Right cardiac atrium (tissue), 5 donors: ENCODE measurements around the gene INCA1. TPM values are rescaled to one million over a fixed set of nuclear protein-coding genes. Genes with fewer than 3 reads are reported as not detected.
A peak's percentile ranks its signal among the peaks of the same experiment; 100 is the strongest.
"Not testable (repeated sequence)": the region's sequence is repeated elsewhere in the genome, so short reads cannot be mapped to it uniquely, and the experiment has no call there.

Experiments
- ATAC-seq, 2 donors: fragments of 200-7000 bp; cut with Tn5 transposase; one replicate each; pipeline versions ENCODE4 v1.8.0 to v1.9.1; 2020; ENCODE audit warnings: moderate library complexity in 2 of 2, mild to moderate bottlenecking in 1 of 2
- DNase-seq, 3 donors: peaks; one replicate each; pipeline ENCODE4 v3.0.0-alpha.2; 2020
- H3K27ac ChIP-seq: one replicate; pipeline ENCODE4 v1.5.1; 2013; ENCODE audit warnings: mild to moderate bottlenecking, low read length, control low read depth, moderate library complexity
- H3K27me3 ChIP-seq: one replicate; pipeline ENCODE4 v1.6.1; 2013; ENCODE audit not compliant: control insufficient read depth, insufficient read depth
- H3K4me1 ChIP-seq: one replicate; pipeline ENCODE4 v1.6.1; 2013; ENCODE audit warnings: low read length; ENCODE audit not compliant: control insufficient read depth, insufficient read depth
- H3K4me3 ChIP-seq: one replicate; pipeline ENCODE4 v1.5.1; 2013; ENCODE audit warnings: low read length, control low read depth
- H3K9me3 ChIP-seq: one replicate; pipeline ENCODE4 v1.6.1; 2013; ENCODE audit warnings: low read length; ENCODE audit not compliant: control insufficient read depth
- WGBS: extraction: QIAGEN DNeasy Blood & Tissue Kit; methylation state at CpG from one replicate; pipeline ENCODE4 v1.1.7; 2013; 5-methylcytosine and 5-hydroxymethylcytosine counted together
- intact Hi-C, 4 donors: fragments of 100-400 bp; cut with DNase I; formaldehyde crosslinking; loops; one replicate each; pipeline versions ENCODE4 v1.11.0 to v1.14.0; 2022 to 2023
- polyA plus RNA-seq: library from polyadenylated mRNA; stranded (reverse); fragments of 200-250 nt; gene quantifications from one replicate; pipeline ENCODE4 v1.2.3, GENCODE V29; 2013
- total RNA-seq, 4 donors: library from RNA; stranded (reverse); fragmentation: NEBNext Ultra II Directional; extraction: Animal tissue kit (Norgen Biotek cat#: 25700); gene quantifications; one replicate each; pipeline ENCODE4 v1.2.1, GENCODE V29; 2021
- donor health status: healthy with polysubstance abuse.
- donor health status: DM: no; HTN: yes; CAD: no.
- donor health status: DM: no; HTN: no; CAD: no.
- donor health status: DM: no; HTN: yes; CAD: no; lungs with severe emphysema.
- donor health status: DM: yes; HTN: yes; CAD: no.

INCA1 gene
- total and polyA plus RNA-seq, 5 donors = 2.2 to 5.0 (median 3.7) TPM

DNA sequence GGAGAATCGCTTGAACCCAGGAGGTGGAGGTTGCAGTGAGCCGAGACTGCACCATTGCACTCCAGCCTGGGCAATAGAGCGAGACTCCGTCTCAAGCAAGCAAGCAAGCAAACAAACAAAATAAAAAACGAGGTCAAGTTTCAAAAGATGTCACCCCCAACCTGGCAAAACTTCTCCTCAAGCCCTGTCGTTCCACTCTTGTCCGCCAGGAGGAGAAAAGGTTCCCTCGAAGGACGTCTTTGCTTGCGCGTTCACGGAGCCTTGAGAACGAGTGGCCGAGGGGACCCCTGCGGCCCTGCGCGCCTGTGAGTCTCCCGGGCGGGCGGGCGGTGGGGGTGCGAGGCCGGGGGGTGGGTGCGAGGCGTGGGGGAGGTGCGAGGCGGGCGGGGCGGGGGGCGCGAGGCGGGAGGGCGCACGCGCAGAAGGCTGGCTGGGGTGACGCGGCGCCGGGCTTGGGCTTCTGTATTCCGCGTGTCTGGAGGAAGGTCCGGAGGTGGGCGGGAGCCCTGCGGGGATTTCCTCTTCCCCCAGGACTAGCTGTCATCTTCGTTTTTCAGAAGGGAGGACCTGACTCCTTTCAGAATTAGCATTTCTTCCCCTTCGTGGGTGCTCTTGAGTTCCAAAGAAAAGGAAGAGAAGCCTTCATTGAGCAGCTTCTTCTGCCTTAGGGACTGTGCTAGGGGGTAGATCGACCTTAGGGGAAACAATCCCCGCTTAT is 34.2 kb upstream of the INCA1 start:
- Histone ChIP-seq H3K27ac (no peak overlapping the region), H3K4me1 (no peaks in the 10 kb centered on the region), H3K4me3 (peak overlapping the region; percentile 77), H3K9me3 (no peaks in the 10 kb centered on the region), H3K27me3 (no peaks in the 10 kb centered on the region)
- WGBS = 4% methylated on average over 48 of the region's 48 CpGs
- intact Hi-C loops = no loop called here
- ATAC-seq (peak; percentile 69 to 71), DNase-seq (peak; percentile 81 to 92 (median 92))

DNA sequence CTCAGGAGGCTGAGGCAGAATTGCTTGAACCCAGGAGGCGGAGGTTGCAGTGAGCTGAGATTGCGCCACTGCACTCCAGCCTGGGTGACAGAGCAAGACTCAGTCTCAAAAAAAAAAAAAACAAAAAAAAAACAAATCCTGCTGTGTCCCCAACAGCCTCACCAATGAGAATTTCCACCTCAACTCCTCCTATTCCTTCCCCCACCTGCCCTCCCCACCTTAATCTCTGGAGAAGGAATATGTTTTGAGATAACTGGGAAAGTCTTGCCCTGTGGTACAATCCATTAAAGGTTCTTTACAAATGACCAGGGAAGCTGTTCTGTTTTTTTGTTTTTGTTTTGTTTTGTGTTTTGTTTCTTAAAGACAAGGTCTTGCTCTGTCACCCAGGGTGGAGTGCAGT is 32.8 kb upstream of the INCA1 start:
- 88% methylated on average over 2 of the region's 2 CpGs for WGBS
- intact Hi-C loops, H3K27ac ChIP-seq, H3K4me3 ChIP-seq, DNase-seq, H3K27me3 ChIP-seq, ATAC-seq, H3K4me1 ChIP-seq, H3K9me3 ChIP-seq: not testable (repeated sequence)

- Histone ChIP-seq H3K4me1 (no peaks in the 10 kb centered on the region), H3K4me3 (no peak overlapping the region), H3K9me3 (no peaks in the 10 kb centered on the region), H3K27ac (no peak overlapping the region), H3K27me3 (no peaks in the 10 kb centered on the region)
- no peak for ATAC-seq
- intact Hi-C loops = no loop called here
- 65% methylated on average over 5 of the region's 5 CpGs for WGBS
- no peak for DNase-seq
Observed at GRCh38 chr17:5027916-5028315, 30.6 kb upstream of the INCA1 start.

DNA sequence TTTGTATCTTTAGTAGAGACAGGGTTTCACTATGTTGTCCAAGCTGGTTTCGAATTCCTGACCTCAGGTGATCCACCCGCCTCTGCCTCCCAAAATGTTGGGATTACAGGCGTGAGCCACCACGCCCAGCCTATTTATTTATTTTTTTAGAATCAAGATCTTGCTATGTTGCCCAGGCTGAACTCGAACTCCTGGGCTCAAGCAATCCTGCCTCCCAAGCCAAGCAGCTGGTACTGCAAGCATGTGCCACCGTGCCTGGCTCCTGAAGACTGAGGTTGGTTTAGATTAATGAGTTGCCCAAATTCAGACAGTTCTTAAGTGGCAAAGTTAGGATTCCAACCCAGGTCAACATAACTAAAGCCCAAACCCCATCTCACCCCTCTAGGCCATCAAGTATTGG is 30.0 kb upstream of the INCA1 start:
- H3K4me1 ChIP-seq = no peaks in the 10 kb centered on the region
- intact Hi-C loops = no loop called here
- ATAC-seq = no peak
- H3K27ac ChIP-seq = no peak overlapping the region
- DNase-seq = no peak
- 91% methylated on average over 6 of the region's 6 CpGs for WGBS
- H3K27me3 ChIP-seq = no peaks in the 10 kb centered on the region
- no peak overlapping the region for H3K4me3 ChIP-seq
- no peaks in the 10 kb centered on the region for H3K9me3 ChIP-seq

DNA sequence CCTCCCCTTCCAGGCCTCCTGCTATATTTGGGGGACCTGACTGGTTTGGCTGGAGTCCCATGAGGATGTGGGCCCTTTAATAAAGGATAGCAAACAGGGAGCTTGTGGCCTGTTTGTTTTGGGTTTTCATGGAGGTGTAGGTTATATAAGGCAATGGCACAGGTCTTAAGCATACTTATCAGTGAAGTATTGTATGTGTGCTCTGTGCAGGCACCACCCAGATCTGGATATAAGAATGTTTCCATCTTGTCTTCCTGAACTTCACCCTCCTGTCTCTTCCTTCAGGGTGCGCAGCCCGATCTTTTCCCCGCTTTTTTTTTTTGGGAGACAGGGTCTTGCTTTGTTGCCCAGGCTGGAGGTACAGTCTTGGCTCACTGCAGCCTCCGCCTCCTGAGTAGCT is 27.3 kb upstream of the INCA1 start:
- no peak overlapping the region for H3K4me3 ChIP-seq
- 96% methylated on average over 4 of the region's 4 CpGs for WGBS
- intact Hi-C loops = no loop called here
- no peaks in the 10 kb centered on the region for H3K27me3 ChIP-seq
- no peak overlapping the region for H3K27ac ChIP-seq
- ATAC-seq (no peak), DNase-seq (no peak)
- no peaks in the 10 kb centered on the region for H3K4me1 ChIP-seq
- H3K9me3 ChIP-seq = no peaks in the 10 kb centered on the region

DNA sequence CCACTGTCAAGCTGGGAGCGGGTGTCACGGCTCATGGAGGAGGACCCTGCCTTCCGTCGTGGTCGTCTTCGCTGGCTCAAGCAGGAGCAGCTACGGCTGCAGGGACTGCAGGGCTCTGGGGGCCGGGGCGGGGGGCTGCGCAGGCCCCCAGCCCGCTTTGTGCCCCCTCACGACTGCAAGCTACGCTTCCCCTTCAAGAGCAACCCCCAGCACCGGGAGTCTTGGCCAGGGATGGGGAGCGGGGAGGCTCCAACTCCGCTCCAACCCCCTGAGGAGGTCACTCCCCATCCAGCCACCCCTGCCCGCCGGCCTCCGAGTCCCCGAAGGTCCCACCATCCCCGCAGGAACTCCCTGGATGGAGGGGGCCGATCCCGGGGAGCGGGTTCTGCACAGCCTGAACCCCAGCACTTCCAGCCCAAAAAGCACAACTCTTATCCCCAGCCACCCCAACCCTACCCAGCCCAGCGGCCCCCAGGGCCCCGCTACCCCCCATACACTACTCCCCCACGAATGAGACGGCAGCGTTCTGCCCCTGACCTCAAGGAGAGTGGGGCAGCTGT is 26.3 kb upstream of the INCA1 start:
- Histone ChIP-seq H3K27me3 (no peaks in the 10 kb centered on the region), H3K27ac (no peak overlapping the region), H3K9me3 (no peaks in the 10 kb centered on the region), H3K4me1 (no peaks in the 10 kb centered on the region), H3K4me3 (no peak overlapping the region)
- peak; percentile 3 to 12 for ATAC-seq
- intact Hi-C loops = no loop called here
- DNase-seq = no peak
- WGBS = 91% methylated on average over 29 of the region's 29 CpGs

GRCh38 chr17:5022171-5022711 is 24.9 kb upstream of the INCA1 start:
- H3K4me1 ChIP-seq = no peaks in the 10 kb centered on the region
- no peak overlapping the region for H3K4me3 ChIP-seq
- intact Hi-C loops = no loop called here
- no peaks in the 10 kb centered on the region for H3K9me3 ChIP-seq
- ATAC-seq (no peak), DNase-seq (peak in 1 of 3 donors; percentile 59)
- no peak overlapping the region for H3K27ac ChIP-seq
- 93% methylated on average over 30 of the region's 30 CpGs for WGBS
- no peaks in the 10 kb centered on the region for H3K27me3 ChIP-seq

DNA sequence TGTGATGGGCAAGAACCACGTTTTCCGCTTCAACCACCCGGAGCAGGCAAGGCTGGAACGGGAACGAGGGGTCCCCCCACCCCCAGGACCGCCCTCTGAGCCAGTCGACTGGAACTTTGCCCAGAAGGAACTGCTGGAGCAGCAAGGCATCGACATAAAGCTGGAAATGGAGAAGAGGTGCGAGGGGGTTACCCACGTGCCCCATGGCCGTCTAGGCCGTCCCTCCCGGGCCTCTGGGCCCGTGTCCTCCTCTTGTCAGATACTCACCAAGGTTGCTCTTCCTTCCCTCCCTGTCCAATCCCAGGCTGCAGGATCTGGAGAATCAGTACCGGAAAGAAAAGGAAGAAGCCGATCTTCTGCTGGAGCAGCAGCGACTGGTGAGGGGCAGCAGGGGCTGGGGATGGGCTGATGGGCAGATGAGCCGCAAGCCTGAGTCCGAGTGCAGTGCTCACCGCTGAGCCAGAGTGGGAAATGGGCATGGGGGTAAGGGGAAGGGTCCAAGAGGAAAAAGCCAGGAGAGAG is 23.2 kb upstream of the INCA1 start:
- no peaks in the 10 kb centered on the region for H3K4me1 ChIP-seq
- no peaks in the 10 kb centered on the region for H3K27me3 ChIP-seq
- H3K27ac ChIP-seq = no peak overlapping the region
- ATAC-seq = no peak
- 83% methylated on average over 20 of the region's 20 CpGs for WGBS
- no peak overlapping the region for H3K4me3 ChIP-seq
- no peak for DNase-seq
- intact Hi-C loops = no loop called here
- no peaks in the 10 kb centered on the region for H3K9me3 ChIP-seq

GRCh38 chr17:5019475-5019956 is 22.2 kb upstream of the INCA1 start:
- no peaks in the 10 kb centered on the region for H3K9me3 ChIP-seq
- 33% methylated on average over 1 of the region's 1 CpG for WGBS
- H3K4me1 ChIP-seq = no peaks in the 10 kb centered on the region
- intact Hi-C loops = no loop called here
- DNase-seq (no peak), ATAC-seq (no peak)
- no peaks in the 10 kb centered on the region for H3K27me3 ChIP-seq
- no peak overlapping the region for H3K4me3 ChIP-seq
- no peak overlapping the region for H3K27ac ChIP-seq

- Histone ChIP-seq H3K27me3 (no peaks in the 10 kb centered on the region), H3K4me1 (no peaks in the 10 kb centered on the region), H3K9me3 (no peaks in the 10 kb centered on the region), H3K27ac (no peak overlapping the region), H3K4me3 (no peak overlapping the region)
- WGBS = 72% methylated on average over 4 of the region's 4 CpGs
- DNase-seq = no peak
- ATAC-seq = no peak
- intact Hi-C loops = no loop called here
Observed at GRCh38 chr17:5014357-5014756, 17.0 kb upstream of the INCA1 start.

- ATAC-seq (peak in 1 of 2 donors; percentile 34), DNase-seq (no peak)
- 72% methylated on average over 6 of the region's 6 CpGs for WGBS
- H3K27me3 ChIP-seq = no peaks in the 10 kb centered on the region
- intact Hi-C loops = no loop called here
- no peak overlapping the region for H3K4me3 ChIP-seq
- no peaks in the 10 kb centered on the region for H3K4me1 ChIP-seq
- no peaks in the 10 kb centered on the region for H3K9me3 ChIP-seq
- H3K27ac ChIP-seq = no peak overlapping the region
Observed at GRCh38 chr17:5011928-5012327, 14.6 kb upstream of the INCA1 start.
